CD4-positive, alpha-beta T cell treated with Interleukin-1 beta for 1 hour (primary cell): ENCODE results near the gene ATP6V0E1.
"Not testable (repeated sequence)": the region's sequence is repeated elsewhere in the genome, so short reads cannot be mapped to it uniquely, and the experiment has no call there.

Experiments used
- DNase-seq, 2 donors: peaks; one replicate each; pipeline ENCODE4 v3.0.0-alpha.2; 2020 to 2022

ATP6V0E1 gene

GRCh38 chr5:173010021-173010420 lies 26.4 kb downstream of the ATP6V0E1 start:
- no peak for DNase-seq

GRCh38 chr5:173010547-173011464 lies 27.2 kb downstream of the ATP6V0E1 start:
- DNase-seq = no peak

- DNase-seq = no peak
Observed at GRCh38 chr5:173011566-173011965, 28.0 kb downstream of the ATP6V0E1 start.

GRCh38 chr5:173012882-173013281 lies 29.3 kb downstream of the ATP6V0E1 start:
- no peak for DNase-seq

GRCh38 chr5:173014671-173015070 lies 31.1 kb downstream of the ATP6V0E1 start:
- DNase-seq = no peak

GRCh38 chr5:173015192-173015591 lies 31.6 kb downstream of the ATP6V0E1 start:
- DNase-seq = no peak

GRCh38 chr5:173015598-173016455 lies 32.3 kb downstream of the ATP6V0E1 start:
- DNase-seq = no peak

GRCh38 chr5:173016598-173017046 lies 33.1 kb downstream of the ATP6V0E1 start:
- DNase-seq = no peak

- not testable (repeated sequence) for DNase-seq
Observed at GRCh38 chr5:173017087-173017486, 33.5 kb downstream of the ATP6V0E1 start.

GRCh38 chr5:173018358-173018757 lies 34.8 kb downstream of the ATP6V0E1 start:
- no peak for DNase-seq

GRCh38 chr5:173020154-173020581 lies 36.6 kb downstream of the ATP6V0E1 start:
- DNase-seq = no peak

GRCh38 chr5:173020643-173021042 lies 37.1 kb downstream of the ATP6V0E1 start:
- no peak for DNase-seq

GRCh38 chr5:173025651-173026050 lies 42.1 kb downstream of the ATP6V0E1 start:
- no peak for DNase-seq

- no peak for DNase-seq
Observed at GRCh38 chr5:173027905-173028304, 44.3 kb downstream of the ATP6V0E1 start.

GRCh38 chr5:173028811-173029327 lies 45.3 kb downstream of the ATP6V0E1 start:
- no peak for DNase-seq

GRCh38 chr5:173029499-173029921 lies 45.9 kb downstream of the ATP6V0E1 start:
- DNase-seq = no peak

GRCh38 chr5:173032096-173032495 lies 48.5 kb downstream of the ATP6V0E1 start:
- not testable (repeated sequence) for DNase-seq

- no peak for DNase-seq
Observed at GRCh38 chr5:173032730-173033129, 49.2 kb downstream of the ATP6V0E1 start.

GRCh38 chr5:173033923-173034322 lies 50.4 kb downstream of the ATP6V0E1 start:
- DNase-seq = no peak

- DNase-seq = no peak
Observed at GRCh38 chr5:173035904-173036707, 52.5 kb downstream of the ATP6V0E1 start.

- DNase-seq = no peak
Observed at GRCh38 chr5:173039188-173039587, 55.6 kb downstream of the ATP6V0E1 start.

GRCh38 chr5:173039964-173040363 lies 56.4 kb downstream of the ATP6V0E1 start:
- no peak for DNase-seq
